Lower lobe of right lung (tissue), 2 donors: ENCODE measurements around the gene XPNPEP1. TPM values are rescaled to one million over a fixed set of nuclear protein-coding genes. Genes with fewer than 3 reads are reported as not detected.
A peak's percentile ranks its signal among the peaks of the same experiment; 100 is the strongest.

ENCODE experiments used
- ATAC-seq, 2 donors: fragments of 200-7000 bp; cut with Tn5 transposase; one replicate each; pipeline ENCODE4 v1.9.1; 2020 to 2022; ENCODE audit warnings: mild to moderate bottlenecking in 2 of 2, moderate library complexity in 2 of 2
- DNase-seq: peaks from one replicate; pipeline ENCODE4 v3.0.0-alpha.2; 2020
- H3K27ac ChIP-seq: fragments of 200-600 bp; one replicate; pipeline ENCODE4 v1.8.0; 2022
- H3K27me3 ChIP-seq: fragments of 200-600 bp; one replicate; pipeline ENCODE4 v1.8.0; 2022; ENCODE audit warnings: low read depth
- H3K36me3 ChIP-seq: fragments of 200-600 bp; one replicate; pipeline ENCODE4 v1.8.0; 2022; ENCODE audit warnings: mild to moderate bottlenecking
- H3K4me1 ChIP-seq: fragments of 200-600 bp; one replicate; pipeline ENCODE4 v1.8.0; 2022
- H3K4me3 ChIP-seq: fragments of 200-600 bp; one replicate; pipeline ENCODE4 v1.8.0; 2022; ENCODE audit warnings: mild to moderate bottlenecking
- H3K9me3 ChIP-seq: fragments of 200-600 bp; one replicate; pipeline ENCODE4 v1.8.0; 2022
- intact Hi-C: fragments of 100-400 bp; cut with DNase I; formaldehyde crosslinking; loops from one replicate; pipeline ENCODE4 v1.11.0; 2022
- long read RNA-seq: library from polyadenylated mRNA; unstranded; transcript quantifications from one replicate; pipeline ENCODE4 v2.0.0, GENCODE V29; 2021
- total RNA-seq: library from RNA; stranded (reverse); fragmentation: NEBNext Ultra II Directional; extraction: Animal tissue kit (Norgen Biotek cat#: 25700); gene quantifications from one replicate; pipeline ENCODE4 v1.2.1, GENCODE V29; 2021
- TF ChIP-seq, protein P1 (sequence below): fragments of 200-600 bp; IDR thresholded peaks from one replicate; pipeline ENCODE4 v1.8.0; 2022; ENCODE audit warnings: antibody characterized with exemption, mild to moderate bottlenecking
- donor health status: DM: no; HTN: yes; CAD: no; lungs with severe emphysema.

XPNPEP1 gene
- total RNA-seq, result 52.1 TPM
- long read RNA-seq, transcript XPNPEP1-218 (21 exons, 2,539 nt), result major isoform, 45 of 73 reads
- long read RNA-seq, partial matches to known transcripts, result 9 of 73 reads
- long read RNA-seq, other reads (novel, unspliced or antisense), result 19 of 73 reads

DNA sequence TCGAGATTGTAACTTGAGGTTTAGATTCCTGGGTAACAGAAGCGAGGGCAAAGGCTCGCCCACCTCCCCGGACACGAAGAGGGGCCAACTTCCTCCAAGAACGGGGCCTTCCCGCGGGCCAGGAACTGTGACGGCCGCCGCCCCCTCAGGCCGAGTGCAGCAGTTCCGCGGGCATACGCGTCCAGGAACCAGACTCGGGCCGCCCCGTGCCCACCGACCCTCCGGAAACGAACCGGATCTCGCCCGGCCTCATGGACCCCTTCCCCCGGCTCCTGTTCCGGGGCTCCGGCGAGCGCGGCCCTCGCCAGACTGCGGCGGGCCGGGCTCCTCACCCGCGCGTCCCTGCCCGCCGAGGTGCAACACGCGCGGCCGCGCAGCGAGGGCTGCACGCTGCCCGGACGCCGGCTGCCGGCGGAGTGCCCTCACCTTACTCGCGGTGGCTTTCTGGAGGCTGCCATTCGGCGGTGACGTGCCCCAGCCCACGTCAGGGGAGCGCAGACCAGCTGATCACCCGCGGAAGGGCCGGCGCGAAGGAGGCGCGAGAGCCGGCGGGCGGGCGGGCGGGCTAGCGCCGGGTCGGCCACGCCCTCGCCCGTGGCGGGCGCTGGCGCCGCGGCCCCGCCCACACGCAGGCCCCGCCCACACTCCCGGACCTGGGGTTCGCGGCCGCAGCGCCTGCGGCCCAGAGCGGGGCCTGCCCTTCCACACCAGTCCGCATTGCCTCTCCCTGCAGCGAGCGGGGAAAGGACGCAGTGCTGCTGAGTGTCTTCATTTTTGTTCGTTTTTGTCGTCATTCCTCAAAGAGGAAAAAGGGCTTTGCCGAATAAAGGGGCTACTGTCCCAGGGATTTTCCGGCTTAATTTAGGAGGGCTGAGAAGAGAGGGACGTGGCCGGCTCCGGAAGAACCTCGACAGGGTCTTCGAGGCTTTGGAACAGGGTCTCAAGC, at the start of gene XPNPEP1:
Gene XPNPEP1, minus strand, starts transcription at position 536 of the 946 bp plus-strand sequence. Its CDS starts 78 bp downstream, at position 458.
- H3K4me1 ChIP-seq, result peaks cover 20% of the 10 kb centered on the region
- ATAC-seq (peak; percentile 98 to 99), DNase-seq (peak; percentile 94)
- no peaks in the 10 kb centered on the region for H3K27me3 ChIP-seq
- TF ChIP-seq, protein P1, sequence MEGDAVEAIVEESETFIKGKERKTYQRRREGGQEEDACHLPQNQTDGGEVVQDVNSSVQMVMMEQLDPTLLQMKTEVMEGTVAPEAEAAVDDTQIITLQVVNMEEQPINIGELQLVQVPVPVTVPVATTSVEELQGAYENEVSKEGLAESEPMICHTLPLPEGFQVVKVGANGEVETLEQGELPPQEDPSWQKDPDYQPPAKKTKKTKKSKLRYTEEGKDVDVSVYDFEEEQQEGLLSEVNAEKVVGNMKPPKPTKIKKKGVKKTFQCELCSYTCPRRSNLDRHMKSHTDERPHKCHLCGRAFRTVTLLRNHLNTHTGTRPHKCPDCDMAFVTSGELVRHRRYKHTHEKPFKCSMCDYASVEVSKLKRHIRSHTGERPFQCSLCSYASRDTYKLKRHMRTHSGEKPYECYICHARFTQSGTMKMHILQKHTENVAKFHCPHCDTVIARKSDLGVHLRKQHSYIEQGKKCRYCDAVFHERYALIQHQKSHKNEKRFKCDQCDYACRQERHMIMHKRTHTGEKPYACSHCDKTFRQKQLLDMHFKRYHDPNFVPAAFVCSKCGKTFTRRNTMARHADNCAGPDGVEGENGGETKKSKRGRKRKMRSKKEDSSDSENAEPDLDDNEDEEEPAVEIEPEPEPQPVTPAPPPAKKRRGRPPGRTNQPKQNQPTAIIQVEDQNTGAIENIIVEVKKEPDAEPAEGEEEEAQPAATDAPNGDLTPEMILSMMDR, result no peak
- intact Hi-C loops, result no loop called here
- H3K4me3 ChIP-seq, result peak within 1 kb of the TSS; percentile 89
- H3K9me3 ChIP-seq, result no peaks in the 10 kb centered on the region
- H3K27ac ChIP-seq, result peak within 1 kb of the TSS; percentile 97
- no peaks in the 10 kb centered on the region for H3K36me3 ChIP-seq

DNA sequence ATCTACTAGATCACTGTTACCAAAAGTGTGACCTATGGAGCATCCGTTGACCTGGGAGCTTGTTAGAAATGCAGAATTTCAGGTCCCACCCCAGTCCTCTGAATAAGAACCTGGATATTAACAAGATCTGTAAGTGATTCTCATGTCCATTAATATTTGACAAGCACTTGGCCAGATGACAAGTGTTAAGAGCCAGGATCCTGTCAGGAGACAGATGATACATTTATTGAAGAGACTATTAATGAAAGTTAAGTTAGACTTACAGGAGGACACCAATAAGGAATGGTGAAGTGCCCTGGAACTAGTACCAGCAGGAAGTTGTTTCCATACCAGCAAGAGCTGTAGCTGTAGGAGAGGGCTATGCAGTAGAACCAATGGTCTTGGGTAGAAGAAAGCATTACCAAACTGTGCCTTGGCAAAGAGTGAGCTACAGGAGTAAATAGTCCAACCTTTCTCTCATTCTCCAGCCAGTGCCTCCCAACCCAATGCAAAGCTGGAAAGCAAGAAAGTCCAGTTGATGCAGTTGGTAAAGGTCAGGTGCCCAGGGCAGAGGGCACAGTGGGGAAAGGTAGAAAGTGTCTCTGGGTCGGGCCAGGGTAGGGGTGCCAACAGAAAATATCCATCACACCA, 49.2 kb upstream of the XPNPEP1 start:
- TF ChIP-seq, protein P1, result no peak
- Histone ChIP-seq H3K4me1 (peaks cover 7% of the 10 kb centered on the region), H3K36me3 (no peaks in the 10 kb centered on the region), H3K4me3 (no peak overlapping the region), H3K27me3 (no peaks in the 10 kb centered on the region), H3K27ac (no peak overlapping the region), H3K9me3 (no peaks in the 10 kb centered on the region)
- intact Hi-C loops, result no loop called here
- DNase-seq (no peak), ATAC-seq (no peak)

DNA sequence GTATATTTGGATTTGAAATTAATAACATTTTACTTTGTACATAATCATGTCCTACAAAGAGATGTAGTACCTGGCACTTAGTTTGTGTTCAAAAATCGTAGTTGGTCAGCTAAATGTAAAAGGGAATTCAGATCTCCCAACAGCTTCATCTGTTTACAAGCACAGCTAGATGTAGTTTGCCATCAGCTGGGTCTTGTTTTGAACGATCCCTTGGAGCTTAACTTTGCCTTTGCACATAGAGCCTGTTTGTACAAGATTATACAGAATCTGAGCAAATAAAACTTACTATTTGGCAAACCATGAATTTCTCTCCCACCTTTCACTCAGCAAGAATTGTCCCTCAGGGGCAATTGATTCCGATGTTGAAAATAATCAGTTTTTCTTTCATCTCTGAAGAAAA, 48.3 kb upstream of the XPNPEP1 start:
- intact Hi-C loops, result no loop called here
- H3K27me3 ChIP-seq, result no peaks in the 10 kb centered on the region
- H3K4me1 ChIP-seq, result peaks cover 8% of the 10 kb centered on the region
- H3K4me3 ChIP-seq, result no peak overlapping the region
- H3K9me3 ChIP-seq, result no peaks in the 10 kb centered on the region
- no peak overlapping the region for H3K27ac ChIP-seq
- no peak for ATAC-seq
- no peaks in the 10 kb centered on the region for H3K36me3 ChIP-seq
- TF ChIP-seq, protein P1, result no peak
- DNase-seq, result no peak

DNA sequence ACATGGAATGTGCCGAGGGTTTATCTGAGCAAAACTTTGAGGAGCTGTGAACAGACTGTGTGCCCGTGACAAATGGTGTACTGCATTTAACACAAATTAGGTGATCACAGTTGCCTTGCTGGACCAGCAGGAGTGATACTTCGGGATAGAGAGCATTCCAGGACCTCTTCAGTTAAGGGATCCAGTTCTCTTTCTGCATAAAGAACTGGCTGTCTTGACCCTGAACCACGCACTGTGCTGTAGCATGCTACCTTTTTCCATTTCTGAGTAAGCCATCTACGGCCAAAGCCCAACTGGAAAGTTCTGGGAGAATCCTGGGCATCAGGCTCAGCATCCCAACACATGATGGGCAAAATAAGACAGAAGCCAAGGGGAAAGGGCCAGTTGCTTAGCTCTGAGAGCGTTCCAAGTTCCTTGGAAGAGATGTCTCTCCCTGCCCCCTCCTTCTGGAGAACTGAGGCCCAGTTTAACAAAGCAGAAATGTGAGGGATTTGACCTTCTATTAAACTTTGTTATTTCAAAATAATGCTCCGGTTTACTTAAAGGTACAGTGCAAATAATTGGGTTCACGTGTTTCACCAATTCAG, 46.5 kb upstream of the XPNPEP1 start:
- intact Hi-C loops, result no loop called here
- no peak for ATAC-seq
- no peaks in the 10 kb centered on the region for H3K36me3 ChIP-seq
- no peaks in the 10 kb centered on the region for H3K27me3 ChIP-seq
- peaks cover 18% of the 10 kb centered on the region for H3K4me1 ChIP-seq
- TF ChIP-seq, protein P1, result no peak
- no peak overlapping the region for H3K27ac ChIP-seq
- H3K4me3 ChIP-seq, result no peak overlapping the region
- H3K9me3 ChIP-seq, result no peaks in the 10 kb centered on the region
- no peak for DNase-seq

DNA sequence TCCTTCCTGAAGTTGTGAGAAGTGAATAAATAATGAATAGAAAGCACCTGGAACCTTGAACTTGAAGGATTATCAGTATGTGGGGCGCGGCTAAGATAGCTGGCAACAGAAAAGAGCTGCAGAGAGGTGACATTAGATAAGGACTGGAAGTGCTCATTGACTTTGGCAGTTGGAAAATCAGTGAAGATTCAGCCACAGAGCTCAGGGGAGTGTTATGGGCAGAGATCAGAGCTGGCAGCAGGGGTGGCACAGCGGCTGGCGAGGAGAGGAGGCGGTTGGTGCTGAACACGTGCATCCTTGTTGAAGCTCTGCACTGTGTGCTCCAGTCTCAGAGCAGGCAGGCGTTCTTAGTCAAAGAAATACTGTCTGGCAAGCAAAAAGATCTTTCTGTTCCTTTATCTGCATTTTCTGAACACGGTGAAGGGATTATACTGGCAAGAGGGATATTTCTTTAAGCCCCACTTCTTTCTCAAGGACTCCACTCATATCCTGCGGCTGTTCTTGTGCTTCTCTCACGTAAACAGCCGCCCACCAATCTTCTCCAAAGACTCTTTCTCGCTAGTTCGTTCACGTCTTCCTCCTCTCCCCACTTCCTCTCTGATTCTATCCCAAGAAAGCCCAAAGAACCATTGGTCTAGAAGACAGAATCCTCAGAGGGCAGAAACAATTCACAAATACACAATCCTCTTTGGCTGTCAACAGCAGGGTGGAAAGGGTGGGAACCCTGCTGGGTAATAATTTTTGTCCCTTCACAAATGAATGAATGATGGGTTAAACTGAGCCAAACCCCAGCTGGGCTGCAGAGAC, 45.8 kb upstream of the XPNPEP1 start:
- no peak overlapping the region for H3K27ac ChIP-seq
- no peaks in the 10 kb centered on the region for H3K27me3 ChIP-seq
- no peak overlapping the region for H3K4me3 ChIP-seq
- TF ChIP-seq, protein P1, result no peak
- no peaks in the 10 kb centered on the region for H3K9me3 ChIP-seq
- intact Hi-C loops, result no loop called here
- peaks cover 18% of the 10 kb centered on the region for H3K4me1 ChIP-seq
- H3K36me3 ChIP-seq, result no peaks in the 10 kb centered on the region
- ATAC-seq (no peak), DNase-seq (no peak)
